ENCODE measurements around the gene ADCY4. TPM values are rescaled to one million over a fixed set of nuclear protein-coding genes. Genes with fewer than 3 reads are reported as not detected.

The ADCY4 gene
- total and polyA plus RNA-seq, 2 of the 13 experiments (the other 11 are each of a cell fraction or from before 2014, with no cell fraction given), result 0.03 TPM; not detected in 1

DNA sequence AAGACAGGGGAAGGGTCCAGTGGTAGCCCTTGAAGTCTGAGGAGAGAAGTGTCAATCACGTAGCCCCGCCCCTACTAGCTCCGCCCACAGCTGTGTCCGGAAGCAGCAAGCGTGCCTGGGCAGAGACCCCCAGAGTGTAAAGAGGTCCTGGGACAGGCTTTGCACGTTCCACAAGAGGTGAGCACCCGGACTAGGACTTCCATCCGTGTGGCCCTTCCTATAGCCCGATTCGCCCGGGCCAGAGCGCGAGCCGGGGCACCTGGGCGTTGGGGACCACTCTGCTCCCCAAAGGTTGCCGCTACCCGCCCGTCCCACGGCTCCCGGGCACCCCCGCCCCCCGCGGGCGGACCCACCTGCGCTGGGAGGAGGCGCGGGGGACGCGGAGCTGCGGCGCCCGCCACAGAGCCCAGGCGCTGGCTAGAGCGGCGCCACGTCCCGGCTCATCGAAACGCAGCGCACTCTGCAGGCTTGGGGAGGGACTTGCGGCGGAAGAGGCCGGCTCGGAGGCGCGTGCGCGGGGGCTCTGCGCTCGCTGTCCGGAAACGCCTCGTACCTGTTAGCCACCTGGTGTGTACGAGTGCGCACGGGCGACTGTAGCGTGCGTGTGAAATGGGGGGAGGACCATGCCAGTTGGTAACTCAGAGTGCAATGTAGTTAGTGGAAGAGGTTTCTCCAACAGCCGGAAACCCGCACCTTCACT, 63.6 kb downstream of the ADCY4 start, which contains the start of gene RABGGTA (continued):
- TF ChIP-seq ZNF431 (CRISPR knock-in tag; IDR thresholded peaks at IDR 0.05; ENCODE audit: borderline replicate concordance, low read depth), result peak; percentile 100
- no peak; the same call in 1 of the 2 replicates for TF ChIP-seq RFX3 (CRISPR knock-in tag; IDR thresholded peaks at IDR 0.05)
- peak; percentile 99 for TF ChIP-seq ISX (CRISPR knock-in tag; conservative IDR thresholded peaks at IDR 0.05)
- TF ChIP-seq ZBTB20 (CRISPR knock-in tag; IDR thresholded peaks at IDR 0.05; ENCODE audit: borderline replicate concordance, low read depth), result peak; percentile 98
- TF ChIP-seq ATF7-NPFF (CRISPR knock-in tag; IDR thresholded peaks at IDR 0.05; ENCODE audit: low read depth), result peak; percentile 99
- peak; percentile 80; the same call in 1 of the 2 replicates for TF ChIP-seq ZNF12 (CRISPR knock-in tag; IDR thresholded peaks at IDR 0.05)
- TF ChIP-seq NONO (IDR thresholded peaks at IDR 0.05), result no peak
- TF ChIP-seq NONO (CRISPR knock-in tag; conservative IDR thresholded peaks at IDR 0.05), result peak; percentile 100
- TF ChIP-seq, protein P1, sequence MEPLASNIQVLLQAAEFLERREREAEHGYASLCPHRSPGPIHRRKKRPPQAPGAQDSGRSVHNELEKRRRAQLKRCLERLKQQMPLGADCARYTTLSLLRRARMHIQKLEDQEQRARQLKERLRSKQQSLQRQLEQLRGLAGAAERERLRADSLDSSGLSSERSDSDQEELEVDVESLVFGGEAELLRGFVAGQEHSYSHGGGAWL (CRISPR knock-in tag; IDR thresholded peaks at IDR 0.05), result peak; percentile 99
- TF ChIP-seq, protein P2, sequence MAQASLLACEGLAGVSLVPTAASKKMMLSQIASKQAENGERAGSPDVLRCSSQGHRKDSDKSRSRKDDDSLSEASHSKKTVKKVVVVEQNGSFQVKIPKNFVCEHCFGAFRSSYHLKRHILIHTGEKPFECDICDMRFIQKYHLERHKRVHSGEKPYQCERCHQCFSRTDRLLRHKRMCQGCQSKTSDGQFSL (CRISPR knock-in tag; IDR thresholded peaks at IDR 0.05), result peak; percentile 89
- peak; percentile 97 to 100 for TF ChIP-seq KLF16 (CRISPR knock-in tag; IDR thresholded peaks at IDR 0.05)
- TF ChIP-seq SP140L (CRISPR knock-in tag; IDR thresholded peaks at IDR 0.05; ENCODE audit: borderline replicate concordance), result peak; percentile 94
- TF ChIP-seq THAP11 (CRISPR knock-in tag; IDR thresholded peaks at IDR 0.05), result peak; percentile 97
- TF ChIP-seq ZNF615 (CRISPR knock-in tag; IDR thresholded peaks at IDR 0.05; ENCODE audit: borderline replicate concordance), result 0 out of 2 replicates have a peak, but pooled peaks have one; percentile 59
- TF ChIP-seq CEBPB (IDR thresholded peaks at IDR 0.05; ENCODE audit: borderline replicate concordance, low read depth, low read length), result no peak
- TF ChIP-seq ZNF350 (CRISPR knock-in tag; IDR thresholded peaks at IDR 0.05; ENCODE audit: borderline replicate concordance, low read depth), result peak; percentile 96
- TF ChIP-seq ZNF343 (CRISPR knock-in tag; IDR thresholded peaks at IDR 0.05), result peak; percentile 99
- peak; percentile 99 for TF ChIP-seq ZNF354B (CRISPR knock-in tag; IDR thresholded peaks at IDR 0.05)
- TF ChIP-seq SNRNP70 (IDR thresholded peaks at IDR 0.05; ENCODE audit: low read depth, low read length), result no peak
- peak; percentile 85 for TF ChIP-seq PPARG (CRISPR knock-in tag; conservative IDR thresholded peaks at IDR 0.05)
- peak; percentile 94 for TF ChIP-seq ZNF841 (CRISPR knock-in tag; IDR thresholded peaks at IDR 0.05; ENCODE audit: borderline replicate concordance)
- TF ChIP-seq, protein P3, sequence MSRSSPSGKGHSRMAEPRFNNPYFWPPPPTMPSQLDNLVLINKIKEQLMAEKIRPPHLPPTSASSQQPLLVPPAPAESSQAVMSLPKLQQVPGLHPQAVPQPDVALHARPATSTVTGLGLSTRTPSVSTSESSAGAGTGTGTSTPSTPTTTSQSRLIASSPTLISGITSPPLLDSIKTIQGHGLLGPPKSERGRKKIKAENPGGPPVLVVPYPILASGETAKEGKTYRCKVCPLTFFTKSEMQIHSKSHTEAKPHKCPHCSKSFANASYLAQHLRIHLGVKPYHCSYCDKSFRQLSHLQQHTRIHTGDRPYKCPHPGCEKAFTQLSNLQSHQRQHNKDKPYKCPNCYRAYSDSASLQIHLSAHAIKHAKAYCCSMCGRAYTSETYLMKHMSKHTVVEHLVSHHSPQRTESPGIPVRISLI (CRISPR knock-in tag; IDR thresholded peaks at IDR 0.05; ENCODE audit: borderline replicate concordance), result no peak; the same call in 1 of the 2 replicates
- TF ChIP-seq, protein P4, sequence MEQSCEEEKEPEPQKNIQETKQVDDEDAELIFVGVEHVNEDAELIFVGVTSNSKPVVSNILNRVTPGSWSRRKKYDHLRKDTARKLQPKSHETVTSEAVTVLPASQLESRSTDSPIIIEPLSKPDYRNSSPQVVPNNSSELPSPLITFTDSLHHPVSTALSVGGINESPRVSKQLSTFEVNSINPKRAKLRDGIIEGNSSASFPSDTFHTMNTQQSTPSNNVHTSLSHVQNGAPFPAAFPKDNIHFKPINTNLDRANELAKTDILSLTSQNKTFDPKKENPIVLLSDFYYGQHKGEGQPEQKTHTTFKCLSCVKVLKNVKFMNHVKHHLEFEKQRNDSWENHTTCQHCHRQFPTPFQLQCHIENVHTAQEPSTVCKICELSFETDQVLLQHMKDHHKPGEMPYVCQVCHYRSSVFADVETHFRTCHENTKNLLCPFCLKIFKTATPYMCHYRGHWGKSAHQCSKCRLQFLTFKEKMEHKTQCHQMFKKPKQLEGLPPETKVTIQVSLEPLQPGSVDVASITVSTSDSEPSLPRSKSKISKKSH (CRISPR knock-in tag; IDR thresholded peaks at IDR 0.05; ENCODE audit: borderline replicate concordance), result peak; percentile 99
- TF ChIP-seq, protein P5, sequence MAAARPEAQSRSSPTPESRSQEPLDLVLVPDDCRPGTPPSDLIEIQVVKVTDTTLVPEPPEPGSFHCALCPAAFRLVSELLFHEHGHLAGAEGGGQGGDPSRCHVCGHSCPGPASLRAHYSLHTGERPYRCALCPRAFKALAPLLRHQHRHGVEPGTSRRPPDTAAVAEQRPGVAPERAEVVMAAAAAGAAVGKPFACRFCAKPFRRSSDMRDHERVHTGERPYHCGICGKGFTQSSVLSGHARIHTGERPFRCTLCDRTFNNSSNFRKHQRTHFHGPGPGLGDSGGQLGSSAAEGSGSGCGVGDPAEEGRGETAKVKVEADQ (CRISPR knock-in tag; IDR thresholded peaks at IDR 0.05; ENCODE audit: borderline replicate concordance), result peak; percentile 98
- peak; percentile 95 for TF ChIP-seq GATAD1 (CRISPR knock-in tag; IDR thresholded peaks at IDR 0.05)
- TF ChIP-seq NFATC3 (CRISPR knock-in tag; IDR thresholded peaks at IDR 0.05), result 0 out of 2 replicates have a peak, but pooled peaks have one; percentile 91

Measured in HepG2 (cell line).